NCI-H774 (cell line): ENCODE measurements around the gene GRM4.
"Not testable (repeated sequence)": the region's sequence is repeated elsewhere in the genome, so short reads cannot be mapped to it uniquely, and the experiment has no call there.

Experiments
- DNase-seq: peaks from one replicate; lab custom pipeline; 2025; lab: John Stamatoyannopoulos, UW

Gene GRM4

GRCh38 chr6:34020807-34021553, 124.9 kb downstream of the GRM4 start:
- peak; percentile 62 for DNase-seq

DNA sequence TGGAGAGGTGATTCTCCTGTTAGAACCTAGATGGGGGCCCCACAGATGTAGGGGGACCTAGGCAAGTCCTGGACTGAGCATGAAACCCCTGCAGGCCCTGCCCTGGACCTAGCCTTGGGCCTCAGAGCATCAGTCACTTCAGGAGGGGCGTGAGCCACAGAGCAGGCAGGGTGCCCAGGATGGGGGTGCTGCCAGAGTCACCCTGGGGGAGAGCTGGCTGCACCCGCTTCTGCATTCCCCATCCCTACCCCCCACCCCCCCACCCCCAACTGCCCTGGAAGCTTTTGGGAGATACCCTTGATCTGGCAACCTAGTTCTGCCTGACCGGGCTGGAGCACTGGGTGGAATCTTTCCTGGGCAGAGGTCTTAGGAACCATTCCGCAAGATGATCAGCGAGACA, 125.6 kb downstream of the GRM4 start:
- DNase-seq: no peak

- no peak for DNase-seq
Measured at GRCh38 chr6:34018961-34019606, 126.8 kb downstream of the GRM4 start.

GRCh38 chr6:34018026-34018425, 127.9 kb downstream of the GRM4 start:
- DNase-seq: no peak

DNA sequence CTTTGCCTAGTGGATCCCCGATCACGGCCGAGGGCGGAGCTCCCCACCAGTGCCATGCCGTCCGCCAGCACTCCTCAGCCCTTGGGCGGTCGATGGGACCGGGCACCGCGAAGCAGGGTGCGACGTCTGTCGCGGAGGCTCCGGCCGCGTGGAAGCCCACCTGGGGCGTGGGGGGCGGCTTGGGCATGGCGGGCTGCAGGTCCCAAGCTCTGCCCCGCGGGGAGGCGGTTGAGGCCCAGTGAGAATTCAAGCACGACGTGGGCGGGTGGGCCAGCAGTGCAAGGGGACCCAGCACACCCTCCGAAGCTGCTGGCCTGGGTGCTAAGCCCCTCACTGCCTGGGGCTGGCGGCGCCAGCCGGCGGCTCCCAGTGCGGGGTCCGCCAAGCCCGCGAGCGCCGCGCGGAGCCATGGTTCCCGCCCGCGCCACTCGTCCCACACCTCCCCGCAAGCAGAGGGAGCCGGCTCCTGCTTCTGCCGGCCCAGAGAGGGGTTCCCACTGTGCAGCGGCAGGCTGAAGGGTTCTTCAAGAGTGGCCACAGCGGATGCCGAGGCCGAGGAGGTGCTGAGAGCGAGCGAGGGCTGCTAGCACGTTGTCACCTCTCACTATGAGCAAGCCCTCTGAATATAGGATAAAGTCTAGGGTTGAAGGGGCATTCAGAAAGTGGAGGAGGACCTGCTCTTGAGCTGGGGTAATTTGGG, 128.6 kb downstream of the GRM4 start:
- DNase-seq: no peak

GRCh38 chr6:34016573-34016972, 129.3 kb downstream of the GRM4 start:
- not testable (repeated sequence) for DNase-seq

- no peak for DNase-seq
Measured at GRCh38 chr6:34015586-34015985, 130.3 kb downstream of the GRM4 start.

GRCh38 chr6:34011264-34011663, 134.6 kb downstream of the GRM4 start:
- DNase-seq: no peak

GRCh38 chr6:34005901-34006531, 139.9 kb downstream of the GRM4 start:
- DNase-seq: peak; percentile 6

GRCh38 chr6:34004706-34005105, 141.2 kb downstream of the GRM4 start:
- DNase-seq: peak; percentile 16

DNA sequence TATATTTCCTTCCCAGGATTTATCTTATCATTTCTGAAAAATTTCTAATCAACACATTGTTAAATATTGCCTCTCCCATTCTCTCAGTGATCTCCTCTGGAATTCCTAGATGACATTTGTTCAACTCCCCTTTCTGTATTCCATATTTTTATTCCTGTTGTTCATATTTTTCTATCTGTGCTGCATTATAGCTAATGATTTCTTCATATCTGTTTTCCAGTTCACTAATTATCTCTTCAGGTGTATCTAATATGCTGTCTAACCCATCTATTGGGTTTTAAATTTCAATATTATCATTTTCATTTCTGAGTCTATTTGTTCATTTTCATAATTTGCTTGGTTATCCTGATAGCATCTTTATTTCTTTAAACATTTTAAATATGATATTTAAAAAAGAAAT, 141.9 kb downstream of the GRM4 start:
- no peak for DNase-seq

DNA sequence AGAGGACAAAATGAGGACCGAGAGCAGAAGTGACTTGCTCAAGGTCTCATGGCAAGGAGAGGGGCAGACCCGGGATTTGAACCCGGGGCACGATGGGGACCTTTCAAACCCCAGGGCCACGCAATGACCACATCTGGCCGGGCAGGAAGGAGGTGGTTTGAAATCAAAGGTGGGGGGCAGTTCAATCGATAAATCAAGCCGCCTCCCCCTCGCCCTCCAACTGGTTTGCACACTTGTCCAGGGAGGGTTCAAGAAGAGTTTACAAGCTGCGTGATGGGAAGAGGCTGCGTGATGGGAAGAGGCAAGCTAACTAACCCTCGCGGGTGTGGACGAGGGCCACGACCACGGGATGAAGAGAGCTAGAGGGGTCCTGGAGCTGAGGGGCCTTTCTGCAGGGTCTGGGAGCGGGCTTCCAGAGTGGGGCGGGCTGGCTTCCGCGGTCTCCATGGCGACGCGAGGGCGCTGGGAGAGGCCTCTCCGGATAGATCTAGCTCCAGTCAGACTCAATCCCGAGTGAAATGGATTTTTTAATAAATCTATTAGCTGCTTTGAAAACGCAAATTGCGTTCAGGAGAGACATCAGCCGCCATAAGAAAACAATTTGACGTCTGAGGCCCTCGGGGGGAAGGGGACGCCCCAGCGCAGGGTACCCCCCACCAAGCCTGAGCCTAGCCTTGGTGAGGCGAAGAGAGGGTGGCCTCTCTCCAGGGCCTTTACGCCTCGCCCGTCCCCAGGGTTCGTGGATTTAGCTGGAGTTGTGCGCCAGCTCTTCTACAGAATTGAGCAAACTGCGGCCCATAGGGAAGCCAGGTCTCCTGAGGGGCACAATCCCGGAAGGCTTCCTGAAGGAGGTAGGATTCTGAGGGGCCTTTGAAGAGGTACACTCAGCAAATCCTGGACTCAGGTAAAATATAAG, 143.9 kb downstream of the GRM4 start:
- no peak for DNase-seq

DNA sequence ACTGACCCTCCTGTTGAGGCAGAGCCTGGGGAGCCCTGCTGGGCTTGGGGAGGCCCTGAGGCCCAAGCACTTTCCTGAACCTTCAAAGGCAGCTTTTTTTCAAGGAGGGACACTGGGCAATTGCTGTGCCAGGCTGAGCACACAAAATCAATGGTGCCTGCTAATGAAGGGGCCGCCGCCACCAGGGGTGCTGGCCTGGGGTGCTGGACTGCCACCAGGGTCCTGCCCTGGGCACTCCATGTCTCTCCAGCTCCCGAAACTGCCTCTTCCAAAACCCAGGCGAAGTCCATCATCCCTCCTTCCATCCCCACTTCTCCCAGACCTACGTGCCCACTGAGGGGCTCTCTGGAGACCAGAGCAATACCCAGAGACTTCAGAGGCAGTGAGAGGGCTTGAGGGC, 145.6 kb downstream of the GRM4 start:
- no peak for DNase-seq

GRCh38 chr6:33999567-33999966, 146.3 kb downstream of the GRM4 start:
- no peak for DNase-seq

DNA sequence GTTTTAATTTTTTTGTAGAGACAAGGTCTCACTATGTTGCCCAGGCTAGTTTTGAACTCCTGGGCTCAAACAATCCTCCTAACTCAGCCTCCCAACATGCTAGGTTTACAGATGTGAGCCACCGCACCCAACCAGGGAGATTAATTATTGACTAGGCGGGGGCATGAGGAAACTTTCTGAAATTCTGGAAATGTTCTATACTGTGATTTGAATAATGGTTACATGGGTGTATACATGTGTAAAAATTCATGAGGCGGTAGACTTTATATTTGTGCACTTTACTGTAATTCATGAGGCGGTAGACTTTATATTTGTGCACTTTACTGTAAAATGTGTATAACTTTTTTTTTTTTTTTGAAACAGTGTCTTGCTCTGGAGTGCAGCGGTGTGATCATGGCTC, 147.2 kb downstream of the GRM4 start:
- DNase-seq: no peak

GRCh38 chr6:33997265-33997664, 148.6 kb downstream of the GRM4 start:
- no peak for DNase-seq

GRCh38 chr6:33996120-33996475, 149.8 kb downstream of the GRM4 start:
- no peak for DNase-seq

- DNase-seq: no peak
Measured at GRCh38 chr6:33995309-33996119, 150.4 kb downstream of the GRM4 start.

DNA sequence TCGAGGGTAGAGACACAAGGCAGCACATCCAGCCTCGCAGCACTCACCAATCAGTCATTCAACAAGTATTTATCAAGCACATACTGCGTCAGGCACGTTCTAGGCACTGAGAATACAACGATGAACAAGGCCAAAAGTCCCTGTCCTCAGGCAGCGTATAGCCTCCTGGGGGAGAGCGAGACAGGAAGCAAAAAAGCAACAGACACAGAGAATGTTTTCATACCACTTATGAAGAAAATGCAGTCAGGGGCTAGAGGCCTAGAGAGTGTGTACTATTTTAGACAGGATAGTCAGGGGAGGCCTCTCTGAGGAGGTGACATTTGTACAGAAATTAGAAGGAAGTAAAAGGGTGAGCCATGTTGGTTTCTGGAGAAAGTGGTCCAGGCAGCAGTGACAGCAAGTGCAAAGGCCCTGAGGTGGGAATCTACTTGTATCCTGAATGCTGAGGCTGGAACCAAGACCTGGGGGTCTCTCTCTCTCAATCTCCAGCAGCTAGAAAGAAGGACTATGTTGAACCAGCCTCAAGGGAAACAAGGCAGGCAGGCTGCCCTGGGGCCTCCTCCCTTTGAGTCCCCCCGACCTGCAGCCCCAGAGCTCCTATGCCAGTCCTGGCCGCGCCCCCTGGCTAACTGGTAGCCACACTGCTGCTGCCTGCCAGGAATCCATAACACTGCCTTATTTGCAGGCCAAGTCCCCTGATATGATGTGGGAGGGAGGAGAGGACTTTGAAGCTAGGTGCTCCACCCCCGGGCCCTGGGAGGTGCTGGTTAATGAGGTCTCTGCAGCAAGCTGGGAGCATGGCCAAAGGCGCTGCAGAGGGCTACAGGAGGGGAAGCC, 151.2 kb downstream of the GRM4 start:
- DNase-seq: no peak
